SH-SY5Y (cell line): ENCODE measurements around the gene LRMDA.

Experiments
- GATA2 ChIP-seq: IDR thresholded peaks from 2 replicates; pipeline ENCODE4 v1.6.1; 2011; ENCODE audit warnings: mild to moderate bottlenecking, low read depth, low read length
- GATA3 ChIP-seq: IDR thresholded peaks from 2 replicates; pipeline ENCODE4 v1.6.1; 2011; ENCODE audit warnings: low read depth, mild to moderate bottlenecking, low read length, moderate library complexity

- TF ChIP-seq GATA2 (no peak), GATA3 (no peak)
Measured at GRCh38 chr10:75616076-75616475, 184.7 kb downstream of the LRMDA start.
